Brain microvascular endothelial cell (primary cell): Measurements from ENCODE around the gene NDOR1.

ENCODE experiments used
- DNase-seq: peaks from one replicate; pipeline ENCODE4 v3.0.0-alpha.2; 2020
- H3K27ac ChIP-seq: fragments of 250-450 bp; sonication (Bioruptor Pico); 2 replicates; pipeline ENCODE4 v1.5.1; 2020; ENCODE audit warnings: mild to moderate bottlenecking, moderate library complexity
- H3K27me3 ChIP-seq: fragments of 250-450 bp; sonication (Bioruptor Pico); replicated peaks from 2 replicates; pipeline ENCODE4 v1.5.1; 2020; ENCODE audit warnings: mild to moderate bottlenecking
- H3K36me3 ChIP-seq: fragments of 250-450 bp; sonication (Bioruptor Pico); replicated peaks from 2 replicates; pipeline ENCODE4 v1.5.1; 2020; ENCODE audit warnings: mild to moderate bottlenecking
- H3K4me3 ChIP-seq: 2 replicates; pipeline ENCODE4 v1.5.1; 2011; ENCODE audit warnings: low read depth, mild to moderate bottlenecking, control low read depth, low read length, moderate library complexity
- CTCF ChIP-seq: IDR thresholded peaks from 2 replicates; pipeline ENCODE4 v1.5.1; 2011; ENCODE audit warnings: low read depth, mild to moderate bottlenecking, moderate library complexity, low read length, control low read depth, inconsistent platforms; ENCODE audit errors: missing control alignments
- in situ Hi-C: cut with HindIII; loops from 2 replicates; pipeline ENCODE4 v1.10.0; 2017; ENCODE audit warnings: low sequenced_read_pairs, low pct_ligation_motif_present

NDOR1 gene

GRCh38 chr9:137221506-137222111 is 16.1 kb downstream of the NDOR1 start:
- TF ChIP-seq CTCF, result no peak
- H3K36me3 ChIP-seq, result peaks cover 2% of the 10 kb centered on the region
- in situ Hi-C loops, result no loop called here
- no peak for DNase-seq
- H3K27ac ChIP-seq, result no peak overlapping the region
- no peaks in the 10 kb centered on the region for H3K27me3 ChIP-seq
- H3K4me3 ChIP-seq, result no peak overlapping the region

- H3K27me3 ChIP-seq, result no peaks in the 10 kb centered on the region
- in situ Hi-C loops, result no loop called here
- DNase-seq, result no peak
These were observed 16.9 kb downstream of the NDOR1 start, which contains the start of gene RNF208 for GRCh38 chr9:137222190-137223077. TSS of gene RNF208 (minus strand) at chr9:137222240. CDS start at chr9:137221212, 1,028 bp downstream.

GRCh38 chr9:137223078-137223970 is 17.8 kb downstream of the NDOR1 start:
- H3K36me3 ChIP-seq, result no peaks in the 10 kb centered on the region
- TF ChIP-seq CTCF, result no peak
- peak overlapping the region; percentile 77 for H3K4me3 ChIP-seq
- H3K27me3 ChIP-seq, result no peaks in the 10 kb centered on the region
- in situ Hi-C loops, result no loop called here
- H3K27ac ChIP-seq, result peak overlapping the region; percentile 66
- DNase-seq, result peak; percentile 98

More at GRCh38 chr9:137222190-137223077, 16.9 kb downstream of the NDOR1 start, which contains the start of gene RNF208:
- H3K4me3 ChIP-seq, result peak within 1 kb of the TSS; percentile 48
- H3K27ac ChIP-seq, result no peak within 1 kb of the TSS
- TF ChIP-seq CTCF, result no peak
- no peaks in the 10 kb centered on the region for H3K36me3 ChIP-seq

GRCh38 chr9:137224830-137225694 is 19.6 kb downstream of the NDOR1 start, which contains the start of gene CYSRT1:
TSS of gene CYSRT1 (plus strand) at chr9:137225174. CDS start at chr9:137225622, 448 bp downstream.
- Histone ChIP-seq H3K27me3 (no peaks in the 10 kb centered on the region), H3K27ac (no peak within 1 kb of the TSS), H3K4me3 (peak within 1 kb of the TSS; percentile 77), H3K36me3 (no peaks in the 10 kb centered on the region)
- no peak for DNase-seq
- in situ Hi-C loops, result no loop called here
- TF ChIP-seq CTCF, result no peak
